K562 (cell line): Measurements from ENCODE around the gene RAB24. TPM values are rescaled to one million over a fixed set of nuclear protein-coding genes. Genes with fewer than 3 reads are reported as not detected.

ENCODE experiments used
- AFF1 ChIP-seq, 2 experiments: fragments of 450-650 bp; IDR thresholded peaks; 2 replicates each; pipeline ENCODE4 v1.6.1; 2018; ENCODE audit warnings: mild to moderate bottlenecking in 2 of 2, low read depth in 1 of 2; ENCODE audit not compliant: partially characterized antibody in 2 of 2
- CREB1 ChIP-seq, 2 experiments: sonication (generic) in 1 of 2; formaldehyde crosslinking in 1 of 2; IDR thresholded peaks; 2 replicates each; pipeline versions ENCODE4 v1.6.1 to v1.8.0; 2012 to 2022; ENCODE audit warnings: inconsistent platforms in 1 of 2, mild to moderate bottlenecking in 1 of 2, missing genetic modification reagents in 1 of 2, moderate library complexity in 1 of 2
- DEAF1 ChIP-seq: fragments of 450-650 bp; formaldehyde crosslinking; IDR thresholded peaks from 2 replicates; pipeline ENCODE4 v1.4.0; 2020; ENCODE audit warnings: mild to moderate bottlenecking, moderate library complexity
- JUND ChIP-seq, 2 experiments: IDR thresholded peaks; 2 replicates in 1 of 2; 3 replicates in 1 of 2; pipeline ENCODE4 v1.6.1; 2011; ENCODE audit warnings: borderline replicate concordance in 2 of 2, low read depth in 2 of 2, low read length in 2 of 2, improper control_type of control experiment in 1 of 2, missing biosample characterization in 1 of 2, missing genetic modification characterization in 1 of 2, missing genetic modification reagents in 1 of 2
- L3MBTL2 ChIP-seq: fragments of 450-650 bp; IDR thresholded peaks from 2 replicates; pipeline ENCODE4 v1.6.1; 2016; ENCODE audit warnings: mild to moderate bottlenecking, moderate library complexity
- MAZ ChIP-seq, 2 experiments: fragments of 450-650 bp in 1 of 2; sonication (generic) in 1 of 2; formaldehyde crosslinking; IDR thresholded peaks in 1 of 2; conservative IDR thresholded peaks in 1 of 2; 2 replicates each; pipeline versions ENCODE4 v1.4.0 to v1.5.0; 2020; ENCODE audit warnings: mild to moderate bottlenecking in 1 of 2, missing genetic modification reagents in 1 of 2
- MTA3 ChIP-seq: fragments of 450-650 bp; formaldehyde crosslinking; IDR thresholded peaks from 2 replicates; pipeline ENCODE4 v1.6.1; 2017; ENCODE audit warnings: mild to moderate bottlenecking, borderline replicate concordance
- RB1 ChIP-seq: fragments of 450-650 bp; IDR thresholded peaks from 2 replicates; pipeline ENCODE4 v1.6.1; 2017; ENCODE audit warnings: low read depth, mild to moderate bottlenecking
- REST ChIP-seq, 2 experiments: fragments of 450-650 bp; formaldehyde crosslinking in 1 of 2; IDR thresholded peaks; 2 replicates each; pipeline versions ENCODE4 v1.4.0 to v1.6.1; 2014 to 2020; ENCODE audit warnings: mild to moderate bottlenecking in 2 of 2, borderline replicate concordance in 1 of 2, low read depth in 1 of 2
- SMC3 ChIP-seq: conservative IDR thresholded peaks from 2 replicates; pipeline ENCODE4 v1.6.1; 2011; ENCODE audit warnings: low read depth, low read length, improper control_type of control experiment; ENCODE audit not compliant: insufficient read depth
- ZNF707 ChIP-seq: fragments of 250-450 bp; sonication (Bioruptor Pico); conservative IDR thresholded peaks from 2 replicates; pipeline ENCODE4 v1.8.0; 2022; ENCODE audit warnings: inconsistent platforms, mild to moderate bottlenecking, moderate library complexity
- polyA plus RNA-seq, 8 experiments: library from polyadenylated mRNA; depleted of rRNA in 4 of 8; stranded (reverse) in 5 of 8; unstranded in 3 of 8; fragments of >200 nt; fragmentation: Nextera tagmentation in 2 of 8; fragmentation: Illumina TruSeq in 1 of 8; extraction: Ambion mirVana in 2 of 8; extraction: Trizol in 1 of 8; gene quantifications; 2 replicates each; pipeline versions ENCODE4 v1.2.1 to v1.2.3, GENCODE V29; 2011 to 2014; ENCODE audit warnings: inconsistent platforms in 1 of 8, missing spikeins in 1 of 8
- total RNA-seq, 7 experiments: library from RNA; depleted of rRNA in 6 of 7; stranded (reverse); fragments of >200 nt in 6 of 7; fragmentation: Illumina TruSeq in 2 of 7; extraction: Trizol in 2 of 7; gene quantifications; 2 replicates each; pipeline versions ENCODE4 v1.2.1 to v1.2.3, GENCODE V29; 2011 to 2021; ENCODE audit warnings: low replicate concordance in 1 of 7

RAB24 gene
- total and polyA plus RNA-seq, 9 of the 15 experiments (the other 6 are each of a cell fraction or from before 2014, with no cell fraction given): 13.9 to 107 (median 34.8) TPM

GRCh38 chr5:177317959-177318377 lies 14.4 kb upstream of the RAB24 start (continued):
- TF ChIP-seq MAZ (CRISPR knock-in tag; conservative IDR thresholded peaks at IDR 0.05 in 1 of 2, IDR thresholded peaks at IDR 0.05 in 1 of 2) (0 out of 4 replicates have a peak, but pooled peaks of 1 of the 2 experiments have one; percentile 13), DEAF1 (CRISPR knock-in tag) (peak; percentile 69), CREB1 (IDR thresholded peaks at IDR 0.05) (no peak), CREB1 (CRISPR knock-in tag; IDR thresholded peaks at IDR 0.05) (no peak), MTA3 (0 out of 2 replicates have a peak, but pooled peaks have one; percentile 34), L3MBTL2 (0 out of 2 replicates have a peak, but pooled peaks have one; percentile 18), AFF1 (IDR thresholded peaks at IDR 0.05; ENCODE audit: low read depth in 1 of 2, partially characterized antibody in 2 of 2) (peak in 1 of 2 experiments; percentile 16), REST (IDR thresholded peaks at IDR 0.05; ENCODE audit: borderline replicate concordance) (peak; percentile 69; the same call in 1 of the 2 replicates), REST (CRISPR knock-in tag; IDR thresholded peaks at IDR 0.05; ENCODE audit: low read depth) (no peak), SMC3 (peak; percentile 77), ZNF707 (CRISPR knock-in tag) (no peak), JUND (IDR thresholded peaks at IDR 0.05; ENCODE audit: borderline replicate concordance, low read depth, low read length) (0 out of 2 replicates have a peak, but pooled peaks have one; percentile 13), JUND (tag; IDR thresholded peaks at IDR 0.05; ENCODE audit: borderline replicate concordance, low read depth, low read length) (no peak; the same call in 2 of the 3 replicates), RB1 (0 out of 2 replicates have a peak, but pooled peaks have one; percentile 19)
